Colonic mucosa (tissue), 4 donors: ENCODE results near the gene OOSP3. TPM values are rescaled to one million over a fixed set of nuclear protein-coding genes. Genes with fewer than 3 reads are reported as not detected.

Experiments used
- DNase-seq: peaks from one replicate; pipeline ENCODE4 v3.0.0-alpha.2; 2020
- H3K27ac ChIP-seq: fragments of 200-600 bp; one replicate; pipeline ENCODE4 v1.8.0; 2021
- H3K27me3 ChIP-seq: fragments of 200-600 bp; one replicate; pipeline ENCODE4 v1.8.0; 2021
- H3K36me3 ChIP-seq: fragments of 200-600 bp; one replicate; pipeline ENCODE4 v1.8.0; 2021
- H3K4me1 ChIP-seq: fragments of 200-600 bp; one replicate; pipeline ENCODE4 v1.8.0; 2021; ENCODE audit warnings: mild to moderate bottlenecking
- H3K4me3 ChIP-seq: fragments of 200-600 bp; one replicate; pipeline ENCODE4 v1.8.0; 2021
- H3K9ac ChIP-seq, 2 donors: one replicate each; pipeline ENCODE4 v1.7.0; 2013; ENCODE audit warnings: control low read depth in 2 of 2, low read depth in 2 of 2, low read length in 2 of 2
- H3K9me3 ChIP-seq: fragments of 200-600 bp; one replicate; pipeline ENCODE4 v1.8.0; 2021
- intact Hi-C: fragments of 100-400 bp; cut with DNase I; formaldehyde crosslinking; loops from one replicate; pipeline ENCODE4 v1.14.1; 2022
- total RNA-seq, 2 donors: library from RNA; stranded (reverse); fragmentation: NEBNext Ultra II Directional in 1 of 2; extraction: Animal tissue kit (Norgen Biotek cat#: 25700) in 1 of 2; gene quantifications; one replicate each; pipeline ENCODE4 v1.2.1, GENCODE V29; 2021
- TF ChIP-seq, protein P1 (sequence below): fragments of 200-600 bp; IDR thresholded peaks from one replicate; pipeline ENCODE4 v1.8.0; 2022; ENCODE audit warnings: antibody characterized with exemption, mild to moderate bottlenecking
- donor health status: healthy.
- donor health status: DM: no; HTN: no; CAD: no.
- donor health status: DM: no; HTN: no; CAD: no.

The OOSP3 gene
- total RNA-seq, 2 donors from 2014 or later = not detected

DNA sequence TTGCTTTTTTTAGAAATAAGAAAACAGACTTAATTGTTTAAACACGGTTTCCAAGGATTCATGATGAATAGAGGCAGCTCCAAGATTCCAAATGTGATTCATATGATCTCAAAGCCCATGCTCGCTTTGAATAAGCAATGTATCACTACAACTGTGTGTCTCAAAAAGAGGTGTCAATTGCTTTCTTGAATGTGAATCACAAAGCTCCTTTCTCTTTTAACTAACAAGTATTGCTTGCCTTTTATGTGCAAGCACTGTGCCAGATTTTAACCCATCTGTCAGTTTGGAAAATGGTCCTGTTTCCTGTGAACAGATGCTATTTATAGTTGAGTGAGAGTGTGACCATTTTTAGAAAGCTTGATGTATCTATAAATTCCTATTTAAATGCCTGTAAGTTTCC lies 66.1 kb downstream of the OOSP3 start:
- Histone ChIP-seq H3K4me3 (no peak overlapping the region), H3K36me3 (no peaks in the 10 kb centered on the region), H3K4me1 (no peaks in the 10 kb centered on the region), H3K9ac (no peak overlapping the region), H3K27me3 (no peaks in the 10 kb centered on the region), H3K27ac (no peak overlapping the region), H3K9me3 (no peaks in the 10 kb centered on the region)
- DNase-seq = no peak
- intact Hi-C loops = no loop called here
- TF ChIP-seq, protein P1, sequence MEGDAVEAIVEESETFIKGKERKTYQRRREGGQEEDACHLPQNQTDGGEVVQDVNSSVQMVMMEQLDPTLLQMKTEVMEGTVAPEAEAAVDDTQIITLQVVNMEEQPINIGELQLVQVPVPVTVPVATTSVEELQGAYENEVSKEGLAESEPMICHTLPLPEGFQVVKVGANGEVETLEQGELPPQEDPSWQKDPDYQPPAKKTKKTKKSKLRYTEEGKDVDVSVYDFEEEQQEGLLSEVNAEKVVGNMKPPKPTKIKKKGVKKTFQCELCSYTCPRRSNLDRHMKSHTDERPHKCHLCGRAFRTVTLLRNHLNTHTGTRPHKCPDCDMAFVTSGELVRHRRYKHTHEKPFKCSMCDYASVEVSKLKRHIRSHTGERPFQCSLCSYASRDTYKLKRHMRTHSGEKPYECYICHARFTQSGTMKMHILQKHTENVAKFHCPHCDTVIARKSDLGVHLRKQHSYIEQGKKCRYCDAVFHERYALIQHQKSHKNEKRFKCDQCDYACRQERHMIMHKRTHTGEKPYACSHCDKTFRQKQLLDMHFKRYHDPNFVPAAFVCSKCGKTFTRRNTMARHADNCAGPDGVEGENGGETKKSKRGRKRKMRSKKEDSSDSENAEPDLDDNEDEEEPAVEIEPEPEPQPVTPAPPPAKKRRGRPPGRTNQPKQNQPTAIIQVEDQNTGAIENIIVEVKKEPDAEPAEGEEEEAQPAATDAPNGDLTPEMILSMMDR = no peak

Other genes with a start within 250 kb of the OOSP3 start
- 10 to 100 TPM; 43.3 to 47.3 TPM for gene PATL1, start 209.7 kb upstream of the OOSP3 start, total RNA-seq
- not detected for gene OR10V1, start 164.9 kb upstream of the OOSP3 start, total RNA-seq
- 10 to 100 TPM; 45.2 to 70.9 TPM for gene STX3, start 123.4 kb upstream of the OOSP3 start, total RNA-seq
- gene MRPL16, start 68.0 kb upstream of the OOSP3 start, total RNA-seq = 10 to 100 TPM; 51.6 to 91.3 TPM
- gene CBLIF, start 33.3 kb upstream of the OOSP3 start, total RNA-seq = under 1 TPM in 1 of 2 donors, not detected in 1; 0.48 TPM
- gene TCN1, start 12.3 kb upstream of the OOSP3 start, total RNA-seq = under 1 TPM in 1 of 2 donors, not detected in 1; 0.67 TPM
- not detected for gene OOSP1, start 59.6 kb downstream of the OOSP3 start, total RNA-seq
- gene OOSP4A, start 85.3 kb downstream of the OOSP3 start, total RNA-seq = not detected
- gene OOSP4B, start 138.4 kb downstream of the OOSP3 start, total RNA-seq = not detected
- not detected for gene OOSP2, start 161.6 kb downstream of the OOSP3 start, total RNA-seq
- not detected for gene MS4A3, start 177.9 kb downstream of the OOSP3 start, total RNA-seq
- gene MS4A2, start 209.9 kb downstream of the OOSP3 start, total RNA-seq = 1 to 10 TPM; 2.2 to 2.9 TPM